Activated B cell treated with CpG ODN at 0.5 μM for 24 hours (primary cell): ENCODE results near the gene CLCN3. TPM values are rescaled to one million over a fixed set of nuclear protein-coding genes. Genes with fewer than 3 reads are reported as not detected.
A peak's percentile ranks its signal among the peaks of the same experiment; 100 is the strongest.

ENCODE experiments used
- ATAC-seq: fragments of 200-7000 bp; cut with Tn5 transposase; one replicate; pipeline ENCODE4 v1.10.0; 2021; ENCODE audit warnings: low read depth, mild to moderate bottlenecking, moderate library complexity
- CTCF ChIA-PET: fragments of 350-600 bp; sonication (Branson Sonifier 250); formaldehyde crosslinking; loops from one replicate; lab custom pipeline; 2021; ENCODE audit warnings: antibody characterized with exemption; lab: Charles Lee
- POLR2A ChIA-PET: fragments of 350-600 bp; sonication (Branson Sonifier 250); formaldehyde crosslinking; loops from one replicate; lab custom pipeline; 2021; ENCODE audit warnings: antibody characterized with exemption; lab: Charles Lee
- DNase-seq: peaks from one replicate; pipeline ENCODE4 v3.0.0; 2022
- H3K27ac Mint-ChIP-seq: one replicate; pipeline ENCODE4 v1.8.0; 2020; ENCODE audit warnings: mixed read lengths
- H3K27me3 Mint-ChIP-seq: one replicate; pipeline ENCODE4 v1.8.0; 2021; ENCODE audit warnings: mixed read lengths
- H3K36me3 Mint-ChIP-seq: one replicate; pipeline ENCODE4 v1.8.0; 2021; ENCODE audit warnings: low read depth, mixed read lengths
- H3K4me1 Mint-ChIP-seq: one replicate; pipeline ENCODE4 v1.8.0; 2021; ENCODE audit warnings: mixed read lengths
- H3K4me3 Mint-ChIP-seq: one replicate; pipeline ENCODE4 v1.8.0; 2020; ENCODE audit warnings: mild to moderate bottlenecking, mixed read lengths
- H3K9me3 Mint-ChIP-seq: one replicate; pipeline ENCODE4 v1.8.0; 2020; ENCODE audit warnings: mixed read lengths
- CTCF ChIP-seq: fragments of 200-600 bp; IDR thresholded peaks from one replicate; pipeline ENCODE4 v1.8.0; 2022; ENCODE audit warnings: antibody characterized with exemption, mild to moderate bottlenecking
- intact Hi-C: fragments of 100-400 bp; cut with micrococcal nuclease; formaldehyde crosslinking; loops from one replicate; pipeline ENCODE4 v1.15.1; 2024
- total RNA-seq: library from RNA; stranded (reverse); gene quantifications from 2 replicates; pipeline ENCODE4 v1.2.3, GENCODE V29; 2022

The CLCN3 gene
- total RNA-seq, 1 donor from 2014 or later, result 28.6 TPM

- peak overlapping the region; percentile 92 for H3K4me3 Mint-ChIP-seq
- ChIA-PET CTCF (interaction anchor here (1.0 kb wide), 1 partner anchor 145 kb away, joined by 3 read pairs; no protein-coding TSS in a partner anchor), POLR2A (no interaction called here)
- no peaks in the 10 kb centered on the region for H3K27me3 Mint-ChIP-seq
- peaks cover 6% of the 10 kb centered on the region for H3K36me3 Mint-ChIP-seq
- intact Hi-C loops, result loop anchor here (1.0 to 5.0 kb wide), 3 partner anchors 268 to 1276 kb away; partner anchors contain the start of genes CBR4, DDX60L and MFAP3L
- no peaks in the 10 kb centered on the region for H3K9me3 Mint-ChIP-seq
- no peak for ATAC-seq
- peaks cover 23% of the 10 kb centered on the region for H3K4me1 Mint-ChIP-seq
- DNase-seq, result no peak
- no peak for TF ChIP-seq CTCF
- peak overlapping the region; percentile 68 for H3K27ac Mint-ChIP-seq
Measured at GRCh38 chr4:169758401-169758962, 138.1 kb downstream of the CLCN3 start.

GRCh38 chr4:169761846-169762245 lies 141.5 kb downstream of the CLCN3 start:
- ChIA-PET POLR2A (no interaction called here), CTCF (no interaction called here)
- TF ChIP-seq CTCF, result no peak
- Mint-ChIP-seq H3K9me3 (no peaks in the 10 kb centered on the region), H3K4me3 (no peak overlapping the region), H3K27me3 (no peaks in the 10 kb centered on the region), H3K4me1 (peaks cover 12% of the 10 kb centered on the region), H3K36me3 (peaks cover 3% of the 10 kb centered on the region), H3K27ac (no peak overlapping the region)
- intact Hi-C loops, result no loop called here
- ATAC-seq, result no peak
- DNase-seq, result no peak

GRCh38 chr4:169765835-169766234 lies 145.5 kb downstream of the CLCN3 start:
- Mint-ChIP-seq H3K9me3 (peaks cover 2% of the 10 kb centered on the region), H3K4me1 (no peaks in the 10 kb centered on the region), H3K4me3 (no peak overlapping the region), H3K36me3 (no peaks in the 10 kb centered on the region), H3K27me3 (peaks cover 2% of the 10 kb centered on the region), H3K27ac (no peak overlapping the region)
- ChIA-PET POLR2A (no interaction called here), CTCF (no interaction called here)
- ATAC-seq (no peak), DNase-seq (no peak)
- TF ChIP-seq CTCF, result no peak
- intact Hi-C loops, result no loop called here

GRCh38 chr4:169766741-169767140 lies 146.4 kb downstream of the CLCN3 start:
- DNase-seq, result no peak
- Mint-ChIP-seq H3K27me3 (peaks cover 2% of the 10 kb centered on the region), H3K4me3 (no peak overlapping the region), H3K27ac (no peak overlapping the region), H3K4me1 (no peaks in the 10 kb centered on the region), H3K9me3 (peaks cover 2% of the 10 kb centered on the region), H3K36me3 (no peaks in the 10 kb centered on the region)
- ChIA-PET POLR2A (no interaction called here), CTCF (no interaction called here)
- intact Hi-C loops, result no loop called here
- no peak for ATAC-seq
- TF ChIP-seq CTCF, result no peak

- ChIA-PET POLR2A (no interaction called here), CTCF (no interaction called here)
- Mint-ChIP-seq H3K27me3 (peaks cover 3% of the 10 kb centered on the region), H3K36me3 (no peaks in the 10 kb centered on the region), H3K4me1 (no peaks in the 10 kb centered on the region), H3K4me3 (no peak overlapping the region), H3K27ac (no peak overlapping the region), H3K9me3 (peaks cover 2% of the 10 kb centered on the region)
- intact Hi-C loops, result no loop called here
- TF ChIP-seq CTCF, result no peak
- ATAC-seq (no peak), DNase-seq (no peak)
Measured at GRCh38 chr4:169768385-169768784, 148.0 kb downstream of the CLCN3 start.
